GM18517 (cell line): Measurements from ENCODE around the gene FAM204A.

ENCODE experiments used
- ATAC-seq: cut with Tn5 transposase; IDR thresholded peaks from one replicate; pipeline ENCODE4 v1.9.1; 2021; ENCODE audit warnings: mild to moderate bottlenecking, moderate library complexity; ENCODE audit not compliant: unreplicated experiment

FAM204A gene

GRCh38 chr10:118287076-118287806 is 54.9 kb downstream of the FAM204A start:
- ATAC-seq = no peak

- ATAC-seq = no peak
These were observed 55.9 kb downstream of the FAM204A start for GRCh38 chr10:118286051-118286838.

- ATAC-seq = no peak
These were observed 59.5 kb downstream of the FAM204A start for GRCh38 chr10:118282670-118283069.

GRCh38 chr10:118278649-118279048 is 63.5 kb downstream of the FAM204A start:
- no peak for ATAC-seq

- ATAC-seq = no peak
These were observed 64.3 kb downstream of the FAM204A start for GRCh38 chr10:118277871-118278270.

- ATAC-seq = no peak
These were observed 65.4 kb downstream of the FAM204A start for GRCh38 chr10:118276727-118277126.

- ATAC-seq = no peak
These were observed 65.9 kb downstream of the FAM204A start for GRCh38 chr10:118276204-118276603.

GRCh38 chr10:118273662-118274061 is 68.5 kb downstream of the FAM204A start:
- ATAC-seq = no peak

- no peak for ATAC-seq
These were observed 69.4 kb downstream of the FAM204A start for GRCh38 chr10:118272767-118273166.

GRCh38 chr10:118272149-118272721 is 69.9 kb downstream of the FAM204A start:
- ATAC-seq = no peak

GRCh38 chr10:118271671-118272070 is 70.5 kb downstream of the FAM204A start:
- ATAC-seq = no peak

GRCh38 chr10:118266098-118266748 is 75.9 kb downstream of the FAM204A start:
- no peak for ATAC-seq

GRCh38 chr10:118264838-118265470 is 77.2 kb downstream of the FAM204A start:
- no peak for ATAC-seq

GRCh38 chr10:118264252-118264651 is 77.9 kb downstream of the FAM204A start:
- no peak for ATAC-seq

GRCh38 chr10:118262538-118262937 is 79.6 kb downstream of the FAM204A start:
- no peak for ATAC-seq

- ATAC-seq = no peak
These were observed 82.7 kb downstream of the FAM204A start for GRCh38 chr10:118259288-118259906.

GRCh38 chr10:118258285-118258684 is 83.8 kb downstream of the FAM204A start:
- no peak for ATAC-seq

GRCh38 chr10:118256825-118257570 is 85.1 kb downstream of the FAM204A start:
- ATAC-seq = no peak

- ATAC-seq = no peak
These were observed 85.9 kb downstream of the FAM204A start for GRCh38 chr10:118256209-118256608.

GRCh38 chr10:118255355-118255754 is 86.8 kb downstream of the FAM204A start:
- ATAC-seq = no peak
